Measurements from ENCODE around the gene MSLN. TPM values are rescaled to one million over a fixed set of nuclear protein-coding genes. Genes with fewer than 3 reads are reported as not detected.

The MSLN gene
- total RNA-seq, 4 donors from 2014 or later: 0.79 to 5.4 (median 2.3) TPM

DNA sequence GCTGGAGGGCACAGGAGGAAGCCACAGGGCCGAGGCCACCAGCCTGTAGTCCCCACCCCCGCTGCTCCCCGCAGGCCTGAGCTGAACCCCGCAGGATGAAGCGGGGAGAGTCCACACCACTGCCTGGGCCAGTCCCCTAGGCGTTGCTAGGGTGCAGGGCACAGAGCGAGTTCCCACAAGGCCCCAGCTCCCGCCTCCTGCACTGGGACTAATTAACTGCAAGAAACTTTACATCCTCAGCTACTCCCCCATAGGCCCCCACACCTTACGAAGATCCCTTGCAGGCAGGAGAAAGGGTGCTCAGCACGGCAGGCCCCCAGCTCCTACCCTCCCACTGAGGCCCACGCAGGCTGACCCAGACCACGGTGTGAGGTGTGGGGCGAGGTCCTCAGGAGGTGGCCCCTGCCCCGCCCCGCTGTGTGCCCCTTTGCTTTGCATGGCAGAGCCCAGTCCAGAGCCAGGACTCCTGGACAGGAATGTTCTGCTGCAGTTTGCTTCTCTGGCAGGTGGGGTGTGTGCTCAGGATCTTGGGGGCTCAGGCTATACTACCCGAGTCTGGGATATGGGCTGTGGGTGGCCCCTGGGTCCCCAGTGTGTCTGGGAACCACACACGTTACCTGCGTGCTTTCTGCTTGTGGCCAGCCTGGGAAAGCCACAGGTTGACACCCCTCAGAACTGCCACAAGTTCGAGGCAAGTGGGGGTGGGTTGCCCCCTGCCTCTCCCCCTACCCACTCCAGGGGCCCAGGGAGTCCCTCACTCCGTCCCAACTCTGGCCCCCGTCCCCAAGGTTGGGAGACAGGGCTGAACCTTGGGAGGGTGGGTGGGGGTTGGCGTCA lies 38.8 kb downstream of the MSLN start:
- Histone ChIP-seq H3K4me1 (peaks cover 0 to 20% (median 0%) of the 10 kb centered on the region in 3 donors), H3K27ac (no peak overlapping the region), H3K9me3 (no peaks in the 10 kb centered on the region), H3K4me3 (no peak overlapping the region), H3K27me3 (peaks cover 10 to 82% (median 23%) of the 10 kb centered on the region in 4 donors), H3K36me3 (no peaks in the 10 kb centered on the region)
- intact Hi-C loops (cut with DNase I): no loop called here
- no peak for DNase-seq
- WGBS, 2 donors: 82% methylated on average over 8 of the region's 22 CpGs; no CpG with 5 or more reads in 1 of the 2 donors
- TF ChIP-seq POLR2A (IDR thresholded peaks at IDR 0.05): no peak
- TF ChIP-seq, protein P1, sequence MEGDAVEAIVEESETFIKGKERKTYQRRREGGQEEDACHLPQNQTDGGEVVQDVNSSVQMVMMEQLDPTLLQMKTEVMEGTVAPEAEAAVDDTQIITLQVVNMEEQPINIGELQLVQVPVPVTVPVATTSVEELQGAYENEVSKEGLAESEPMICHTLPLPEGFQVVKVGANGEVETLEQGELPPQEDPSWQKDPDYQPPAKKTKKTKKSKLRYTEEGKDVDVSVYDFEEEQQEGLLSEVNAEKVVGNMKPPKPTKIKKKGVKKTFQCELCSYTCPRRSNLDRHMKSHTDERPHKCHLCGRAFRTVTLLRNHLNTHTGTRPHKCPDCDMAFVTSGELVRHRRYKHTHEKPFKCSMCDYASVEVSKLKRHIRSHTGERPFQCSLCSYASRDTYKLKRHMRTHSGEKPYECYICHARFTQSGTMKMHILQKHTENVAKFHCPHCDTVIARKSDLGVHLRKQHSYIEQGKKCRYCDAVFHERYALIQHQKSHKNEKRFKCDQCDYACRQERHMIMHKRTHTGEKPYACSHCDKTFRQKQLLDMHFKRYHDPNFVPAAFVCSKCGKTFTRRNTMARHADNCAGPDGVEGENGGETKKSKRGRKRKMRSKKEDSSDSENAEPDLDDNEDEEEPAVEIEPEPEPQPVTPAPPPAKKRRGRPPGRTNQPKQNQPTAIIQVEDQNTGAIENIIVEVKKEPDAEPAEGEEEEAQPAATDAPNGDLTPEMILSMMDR (IDR thresholded peaks at IDR 0.05): no peak

DNA sequence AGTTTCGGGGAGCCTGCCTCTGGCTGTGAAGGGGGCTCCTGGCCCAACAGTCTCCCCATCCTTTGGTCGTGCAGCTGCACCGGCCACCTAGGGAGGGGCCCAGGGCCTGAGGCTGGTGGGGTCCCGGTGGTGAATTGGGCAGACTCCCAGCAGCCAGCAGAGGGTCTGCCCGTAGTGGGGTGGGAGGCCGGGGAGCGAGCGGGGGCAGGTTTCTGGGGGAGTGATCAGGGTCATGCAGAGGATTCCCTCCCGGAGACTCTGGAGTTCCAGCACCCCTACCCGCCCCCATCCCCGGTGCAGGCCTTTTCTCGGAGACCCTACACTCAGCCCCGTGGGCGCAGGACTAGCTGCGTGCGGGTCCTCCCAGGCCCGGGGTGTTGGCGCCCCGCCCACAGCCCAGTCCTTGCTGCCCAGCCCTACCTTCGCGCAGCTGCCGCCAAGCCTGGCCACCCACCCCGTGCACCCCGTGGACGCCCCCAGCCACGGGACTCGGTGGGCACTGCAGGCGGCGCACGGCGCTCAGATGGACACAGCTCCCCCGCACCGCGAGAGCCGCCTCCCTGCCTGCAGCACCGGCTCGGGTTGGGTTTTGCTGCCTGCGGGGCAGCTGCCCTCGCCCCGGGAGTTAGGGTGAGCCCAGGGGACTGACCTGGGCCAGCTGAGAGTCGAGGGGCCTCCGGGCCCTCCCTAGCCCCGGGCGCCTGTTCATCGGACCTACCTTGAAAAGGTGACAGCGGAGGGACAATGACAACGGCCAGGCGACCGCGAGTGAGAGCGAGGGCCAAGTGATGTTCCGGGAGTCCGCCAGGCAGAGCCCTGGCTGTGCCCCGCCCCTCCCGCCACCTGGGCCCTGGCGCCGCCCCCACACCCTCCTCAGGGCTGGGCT lies 39.7 kb downstream of the MSLN start, which contains the start of gene GNG13:
Gene GNG13, minus strand, starts transcription at position 787 of the 886 bp plus-strand sequence. CDS start 1,657 bp downstream, outside the sequence.
- no peak for DNase-seq
- no peak for TF ChIP-seq POLR2A (IDR thresholded peaks at IDR 0.05)
- TF ChIP-seq, protein P1 (IDR thresholded peaks at IDR 0.05): no peak
- no peak within 1 kb of the TSS for H3K27ac ChIP-seq
- peaks cover 0 to 20% (median 0%) of the 10 kb centered on the region in 3 donors for H3K4me1 ChIP-seq
- intact Hi-C loops (cut with DNase I): no loop called here
- WGBS, 2 donors: 2% methylated on average over 7 of the region's 57 CpGs; no CpG with 5 or more reads in 1 of the 2 donors
- H3K36me3 ChIP-seq: no peaks in the 10 kb centered on the region
- H3K4me3 ChIP-seq: no peak within 1 kb of the TSS
- H3K9me3 ChIP-seq: no peaks in the 10 kb centered on the region
- peaks cover 10 to 90% (median 23%) of the 10 kb centered on the region in 4 donors for H3K27me3 ChIP-seq

- TF ChIP-seq, protein P1 (IDR thresholded peaks at IDR 0.05): no peak
- Histone ChIP-seq H3K9me3 (no peaks in the 10 kb centered on the region), H3K4me3 (no peak overlapping the region), H3K27ac (no peak overlapping the region), H3K4me1 (peaks cover 0 to 16% (median 0%) of the 10 kb centered on the region in 3 donors), H3K27me3 (peaks cover 10 to 94% (median 23%) of the 10 kb centered on the region in 4 donors), H3K36me3 (no peaks in the 10 kb centered on the region)
- intact Hi-C loops (cut with DNase I): no loop called here
- no CpG with 5 or more reads among the region's 17 CpGs for WGBS, 2 donors
- no peak for DNase-seq
These were observed 40.4 kb downstream of the MSLN start for GRCh38 chr16:800834-801511.

DNA sequence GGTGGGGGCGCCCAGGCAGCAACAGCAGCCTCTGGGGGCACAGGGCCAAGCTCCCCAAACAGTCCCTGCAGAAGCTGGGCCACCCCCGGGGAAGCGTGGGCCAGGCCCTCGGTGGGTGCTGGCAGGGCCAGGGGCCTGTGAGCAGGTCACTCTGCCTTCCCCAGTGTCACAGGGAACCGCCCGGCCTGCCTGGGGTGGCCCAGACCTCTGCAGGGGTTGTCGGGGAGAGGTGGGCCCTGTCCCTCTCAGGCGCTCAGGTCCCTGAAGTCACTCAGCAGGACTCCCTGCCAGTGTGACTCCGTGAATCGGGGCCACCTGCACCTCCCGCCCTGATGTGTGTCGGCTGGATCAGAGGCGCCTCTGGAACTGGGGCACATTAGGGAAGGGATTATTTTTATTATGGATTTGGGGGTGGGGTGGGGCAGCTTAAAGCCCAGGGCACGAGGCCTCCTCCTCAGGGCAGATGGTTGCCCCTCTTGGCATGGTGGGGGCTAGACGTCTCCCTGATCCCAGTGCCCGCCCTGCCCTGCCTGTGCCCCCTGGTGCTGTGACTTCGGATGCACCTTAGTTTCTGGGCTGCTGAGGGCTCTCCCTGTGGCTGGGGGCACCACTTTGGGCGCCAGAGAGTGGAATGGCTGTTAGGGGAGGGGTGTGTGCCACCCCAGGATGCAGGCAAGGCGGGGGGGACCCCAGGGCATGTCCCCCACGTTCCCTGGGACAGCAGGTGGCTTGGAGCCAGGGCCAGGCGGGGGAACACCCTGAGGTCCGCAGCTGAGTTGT lies 41.2 kb downstream of the MSLN start:
- WGBS, 2 donors: 20% methylated on average over 1 of the region's 22 CpGs; no CpG with 5 or more reads in 1 of the 2 donors
- H3K27ac ChIP-seq: no peak overlapping the region
- H3K9me3 ChIP-seq: no peaks in the 10 kb centered on the region
- TF ChIP-seq, protein P1 (IDR thresholded peaks at IDR 0.05): no peak
- TF ChIP-seq POLR2A (IDR thresholded peaks at IDR 0.05): no peak
- H3K36me3 ChIP-seq: no peaks in the 10 kb centered on the region
- H3K4me1 ChIP-seq: peaks cover 0 to 21% (median 0%) of the 10 kb centered on the region in 3 donors
- no peak overlapping the region for H3K4me3 ChIP-seq
- peaks cover 10 to 88% (median 23%) of the 10 kb centered on the region in 4 donors for H3K27me3 ChIP-seq
- intact Hi-C loops (cut with DNase I): no loop called here
- DNase-seq: no peak

All from esophagus squamous epithelium (tissue), 5 donors.